GF-D8 (cell line): Measurements from ENCODE around the gene PRDM16.

Experiments
- DNase-seq: peaks from one replicate; lab custom pipeline; 2025; lab: John Stamatoyannopoulos, UW

Gene PRDM16

GRCh38 chr1:3322450-3323020 is 253.5 kb downstream of the PRDM16 start:
- no peak for DNase-seq

- DNase-seq = no peak
Measured at GRCh38 chr1:3323021-3323795, 254.2 kb downstream of the PRDM16 start.

- DNase-seq = no peak
Measured at GRCh38 chr1:3323796-3324703, 255.0 kb downstream of the PRDM16 start.

GRCh38 chr1:3324704-3325535 is 255.9 kb downstream of the PRDM16 start:
- no peak for DNase-seq

- DNase-seq = no peak
Measured at GRCh38 chr1:3326516-3327388, 257.7 kb downstream of the PRDM16 start.

- DNase-seq = no peak
Measured at GRCh38 chr1:3327389-3327702, 258.3 kb downstream of the PRDM16 start.

GRCh38 chr1:3327936-3328590 is 259.1 kb downstream of the PRDM16 start:
- no peak for DNase-seq

- DNase-seq = no peak
Measured at GRCh38 chr1:3329640-3330281, 260.8 kb downstream of the PRDM16 start.

- DNase-seq = no peak
Measured at GRCh38 chr1:3330771-3331245, 261.8 kb downstream of the PRDM16 start.

GRCh38 chr1:3331564-3331963 is 262.6 kb downstream of the PRDM16 start:
- DNase-seq = no peak

- DNase-seq = no peak
Measured at GRCh38 chr1:3332043-3332442, 263.0 kb downstream of the PRDM16 start.

- no peak for DNase-seq
Measured at GRCh38 chr1:3332662-3333061, 263.7 kb downstream of the PRDM16 start.

- DNase-seq = no peak
Measured at GRCh38 chr1:3333903-3334302, 264.9 kb downstream of the PRDM16 start.

GRCh38 chr1:3334366-3334765 is 265.4 kb downstream of the PRDM16 start:
- no peak for DNase-seq

GRCh38 chr1:3335754-3336640 is 267.0 kb downstream of the PRDM16 start:
- DNase-seq = no peak

GRCh38 chr1:3336641-3337630 is 267.9 kb downstream of the PRDM16 start:
- DNase-seq = no peak
